ENCODE measurements around the gene ARL4D.
A peak's percentile ranks its signal among the peaks of the same experiment; 100 is the strongest.

ARL4D gene

DNA sequence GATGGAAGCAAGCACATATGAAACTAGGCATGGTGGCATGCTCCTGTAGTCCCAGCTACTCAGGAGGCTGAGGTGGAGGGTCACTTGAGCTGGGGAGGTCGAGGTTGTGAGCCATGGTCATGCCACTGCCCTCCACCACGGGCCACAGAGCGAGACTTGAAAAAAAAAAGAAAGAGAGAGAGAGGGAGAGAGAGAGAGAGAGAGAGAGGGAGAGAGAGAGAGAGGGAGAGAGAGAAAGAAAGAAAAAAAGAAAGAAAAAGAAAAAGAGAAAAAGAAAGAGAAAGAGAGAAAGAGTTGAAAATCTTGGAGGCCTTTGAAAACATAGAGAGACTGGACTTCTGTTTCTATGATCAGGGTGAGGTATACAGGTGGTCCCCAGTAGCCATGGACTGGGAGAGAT, 15.4 kb upstream of the ARL4D start:
- TF ChIP-seq, protein P1, sequence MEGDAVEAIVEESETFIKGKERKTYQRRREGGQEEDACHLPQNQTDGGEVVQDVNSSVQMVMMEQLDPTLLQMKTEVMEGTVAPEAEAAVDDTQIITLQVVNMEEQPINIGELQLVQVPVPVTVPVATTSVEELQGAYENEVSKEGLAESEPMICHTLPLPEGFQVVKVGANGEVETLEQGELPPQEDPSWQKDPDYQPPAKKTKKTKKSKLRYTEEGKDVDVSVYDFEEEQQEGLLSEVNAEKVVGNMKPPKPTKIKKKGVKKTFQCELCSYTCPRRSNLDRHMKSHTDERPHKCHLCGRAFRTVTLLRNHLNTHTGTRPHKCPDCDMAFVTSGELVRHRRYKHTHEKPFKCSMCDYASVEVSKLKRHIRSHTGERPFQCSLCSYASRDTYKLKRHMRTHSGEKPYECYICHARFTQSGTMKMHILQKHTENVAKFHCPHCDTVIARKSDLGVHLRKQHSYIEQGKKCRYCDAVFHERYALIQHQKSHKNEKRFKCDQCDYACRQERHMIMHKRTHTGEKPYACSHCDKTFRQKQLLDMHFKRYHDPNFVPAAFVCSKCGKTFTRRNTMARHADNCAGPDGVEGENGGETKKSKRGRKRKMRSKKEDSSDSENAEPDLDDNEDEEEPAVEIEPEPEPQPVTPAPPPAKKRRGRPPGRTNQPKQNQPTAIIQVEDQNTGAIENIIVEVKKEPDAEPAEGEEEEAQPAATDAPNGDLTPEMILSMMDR (IDR thresholded peaks at IDR 0.05; ENCODE audit: control extremely low read depth, extremely low read depth, low read depth, missing control alignments), result no peak
- POLR2A ChIA-PET, result no interaction called here
- no peak for DNase-seq (ENCODE audit: extremely low spot score)
- CTCF ChIA-PET, result interaction anchor here (1.9 kb wide), 1 partner anchor 10 kb away, joined by 5 read pairs; no protein-coding TSS in a partner anchor

DNA sequence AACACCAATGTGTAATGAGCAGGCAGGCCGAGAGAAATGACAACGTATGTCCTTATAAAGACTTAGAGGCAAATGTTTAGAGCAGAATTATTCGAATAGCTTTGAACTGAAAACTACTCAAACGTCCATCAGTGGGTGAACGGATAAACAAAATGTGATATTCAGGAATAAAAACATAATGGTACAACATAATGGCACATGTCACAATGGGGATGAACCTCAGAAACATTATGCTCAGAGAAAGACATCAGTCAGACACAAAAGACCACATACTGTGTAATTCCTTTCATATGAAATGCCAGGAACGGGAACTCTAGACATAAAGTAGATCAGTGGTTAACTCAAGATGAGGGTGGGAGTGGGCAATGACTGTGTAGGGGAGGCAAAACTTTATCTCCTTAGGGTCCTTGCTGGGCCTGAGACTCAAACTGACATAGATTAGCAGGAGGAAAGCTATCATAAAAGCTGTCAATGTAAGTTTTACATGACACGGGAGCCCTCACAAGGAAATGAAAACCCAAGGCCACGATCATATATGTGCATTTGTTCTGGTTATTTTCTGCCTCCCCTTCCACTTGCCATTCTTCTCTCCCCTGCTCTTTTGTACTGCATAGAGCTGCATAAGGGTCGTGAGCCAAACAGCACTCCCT, 14.8 kb upstream of the ARL4D start:
- no peak for DNase-seq (ENCODE audit: extremely low spot score)
- TF ChIP-seq, protein P1 (IDR thresholded peaks at IDR 0.05; ENCODE audit: control extremely low read depth, extremely low read depth, low read depth, missing control alignments), result no peak
- CTCF ChIA-PET, result interaction anchor here (1.7 to 1.9 kb wide), 3 partner anchors 10 to 100 kb away, joined by 4 to 5 read pairs (median 5); partner anchors contain the start of gene DHX8
- POLR2A ChIA-PET, result interaction anchor here (2.6 to 4.8 kb wide), 2 partner anchors 16 to 24 kb away, joined by 13 to 79 read pairs; no protein-coding TSS in a partner anchor

DNA sequence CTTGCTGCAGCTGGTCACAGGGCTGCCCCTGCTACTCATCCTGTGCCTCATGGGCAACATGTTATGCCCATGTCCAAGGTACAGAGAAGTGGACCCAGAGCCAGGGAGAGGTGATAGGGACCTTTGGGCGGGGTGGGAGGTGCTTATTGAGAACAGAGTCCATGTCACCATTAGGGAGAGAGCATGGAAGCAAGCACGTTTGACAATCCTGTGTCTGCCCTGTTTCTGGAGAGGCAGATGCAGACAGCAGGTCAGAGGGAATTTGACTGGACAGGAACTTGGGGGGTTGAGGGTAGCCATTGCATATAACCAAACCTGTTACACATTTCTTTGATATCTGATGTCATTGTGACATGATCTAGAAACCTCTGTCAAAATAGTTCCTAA, 14.3 kb upstream of the ARL4D start:
- TF ChIP-seq, protein P1 (IDR thresholded peaks at IDR 0.05; ENCODE audit: control extremely low read depth, extremely low read depth, low read depth, missing control alignments), result no peak
- no peak for DNase-seq (ENCODE audit: extremely low spot score)
- ChIA-PET POLR2A (interaction anchor here (2.6 to 4.8 kb wide), 2 partner anchors 17 to 24 kb away, joined by 13 to 79 read pairs; no protein-coding TSS in a partner anchor), CTCF (interaction anchor here (1.7 to 1.9 kb wide), 3 partner anchors 9 to 100 kb away, joined by 4 to 5 read pairs (median 5); partner anchors contain the start of gene DHX8)

DNA sequence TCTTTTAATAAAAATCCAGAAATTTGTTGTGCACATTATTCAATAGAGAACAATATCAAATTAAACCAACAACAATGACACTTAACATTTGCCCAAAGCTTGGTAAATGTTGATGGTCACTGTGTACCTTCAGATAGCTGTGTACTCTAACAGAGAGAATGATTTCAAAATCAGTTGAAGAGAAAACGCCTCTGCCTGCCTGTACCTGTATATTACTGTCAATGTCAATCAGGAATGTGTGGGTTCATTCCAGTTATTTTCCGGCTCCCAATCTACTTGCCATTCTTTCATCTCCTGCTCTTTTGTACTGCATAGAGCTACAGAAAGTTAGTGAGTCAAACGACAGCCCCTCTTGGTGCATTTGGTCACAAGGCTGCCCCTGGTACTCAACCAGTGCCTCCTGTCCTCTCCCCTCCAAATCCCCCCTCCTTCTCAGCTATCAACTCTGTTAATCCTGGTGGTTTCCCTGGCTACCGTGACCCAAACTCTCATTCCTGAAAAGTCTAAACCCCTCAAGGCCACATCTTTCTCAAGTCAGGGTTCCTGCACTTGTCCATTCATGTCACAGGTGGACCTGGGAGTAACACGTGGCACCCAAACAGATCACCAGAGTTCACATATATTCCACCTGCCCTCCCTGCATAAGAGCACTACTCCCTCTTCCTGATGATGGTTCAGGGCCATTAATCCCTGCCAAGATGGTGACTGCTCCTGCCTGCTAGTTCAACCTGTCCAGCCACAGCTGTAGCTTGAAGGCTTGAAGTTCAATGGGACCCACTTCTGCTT, 13.6 kb upstream of the ARL4D start:
- TF ChIP-seq, protein P1 (IDR thresholded peaks at IDR 0.05; ENCODE audit: control extremely low read depth, extremely low read depth, low read depth, missing control alignments), result no peak
- POLR2A ChIA-PET, result interaction anchor here (2.6 to 4.8 kb wide), 2 partner anchors 18 to 25 kb away, joined by 13 to 79 read pairs; no protein-coding TSS in a partner anchor
- CTCF ChIA-PET, result interaction anchor here (1.1 to 1.7 kb wide), 3 partner anchors 13 to 99 kb away, joined by 3 to 5 read pairs (median 4); partner anchors contain the start of gene DHX8
- DNase-seq (ENCODE audit: extremely low spot score), result no peak

DNA sequence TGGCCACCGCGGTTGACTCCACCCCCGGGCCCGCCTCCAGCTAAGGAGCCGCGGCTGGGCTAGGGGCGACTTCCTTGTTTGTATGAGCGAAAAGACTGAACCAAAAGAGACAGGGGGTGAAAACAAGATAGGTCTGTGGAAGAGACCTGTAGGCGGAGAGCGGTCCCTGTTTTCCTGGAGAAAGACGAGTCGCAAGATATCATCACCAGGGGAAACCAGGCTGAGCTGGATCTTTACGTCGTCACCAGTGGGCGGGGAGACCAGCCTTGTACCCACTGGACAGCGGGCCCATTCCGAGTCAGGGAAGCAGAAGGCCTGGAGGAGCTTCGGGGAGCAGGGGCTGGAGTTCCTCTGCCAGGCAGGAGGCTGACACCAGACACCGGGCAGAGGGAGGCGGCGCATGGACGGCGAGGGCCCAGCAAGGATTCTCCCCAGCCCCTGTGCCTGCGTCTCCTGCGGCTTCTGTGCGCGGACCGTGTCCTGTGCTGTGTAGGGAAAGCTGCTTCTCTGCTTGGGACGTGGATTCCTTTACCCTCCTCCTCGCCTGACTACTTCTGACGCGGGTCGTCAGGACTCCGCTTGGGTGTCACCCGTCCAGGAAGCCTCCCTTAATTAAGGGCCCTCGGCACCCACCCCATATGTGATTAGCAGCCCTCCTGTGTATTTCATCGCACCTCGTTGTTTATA, 10.3 kb upstream of the ARL4D start:
- DNase-seq (ENCODE audit: extremely low spot score), result peak; percentile 86
- ChIA-PET POLR2A (interaction anchor here (1.0 to 4.8 kb wide), 7 partner anchors 10 to 391 kb away, joined by 3 to 79 read pairs (median 7); partner anchors contain the start of genes ARL4D, DHX8 and RPL27), CTCF (interaction anchor here (0.6 to 2.8 kb wide), 11 partner anchors 9 to 96 kb away, joined by 3 to 26 read pairs (median 6); partner anchors contain the start of gene DHX8)

More for the DNA sequence above, 10.3 kb upstream of the ARL4D start:
- TF ChIP-seq, protein P1 (IDR thresholded peaks at IDR 0.05; ENCODE audit: control extremely low read depth, extremely low read depth, low read depth, missing control alignments), result no peak

Measured in GM10248 (cell line).